HCT116 (cell line): Measurements from ENCODE around the gene OR10V1. TPM values are rescaled to one million over a fixed set of nuclear protein-coding genes. Genes with fewer than 3 reads are reported as not detected.

Experiments
- ATAC-seq: fragments of 200-7000 bp; cut with Tn5 transposase; 2 replicates; pipeline ENCODE4 v1.9.1; 2020; ENCODE audit warnings: mild to moderate bottlenecking, moderate library complexity
- BruUV-seq: library from RNA; stranded (reverse); fragments of 400-500 nt; replicated peaks from 2 replicates; lab custom pipeline; 2021; lab: Mats Ljungman, UMichigan
- CTCF ChIA-PET: fragments of 300-600 bp; sonication (Branson Sonifier 250); formaldehyde crosslinking; loops from one replicate; lab custom pipeline; 2021; ENCODE audit warnings: antibody characterized with exemption; lab: Charles Lee
- POLR2A ChIA-PET: fragments of 300-600, 350-600 bp; sonication (Branson Sonifier 250); formaldehyde crosslinking; loops from one replicate; lab custom pipeline; 2021; ENCODE audit warnings: antibody characterized with exemption; lab: Charles Lee
- RAD21 ChIA-PET, 2 experiments: fragments of 300-600 bp; sonication (Branson Sonifier 250); formaldehyde crosslinking; loops; one replicate each; lab custom pipeline; 2023; ENCODE audit warnings: low total read pairs in 2 of 2; ENCODE audit not compliant: uncharacterized antibody in 2 of 2, unreplicated experiment in 2 of 2, low non-redundant PET in 1 of 2; lab: Charles Lee
- DNase-seq: peaks from one replicate; pipeline ENCODE4 v3.0.0-alpha.2; 2010; ENCODE audit warnings: low read depth, low spot score
- H2AFZ ChIP-seq: fragments of 200-600 bp; shearing (Covaris generic), sonication (generic); 2 replicates; pipeline ENCODE4 v1.6.1; 2017; ENCODE audit warnings: low read depth, mixed run types, mixed read lengths, antibody characterized with exemption, low read length; ENCODE audit not compliant: poor library complexity, severe bottlenecking
- H3K27ac ChIP-seq: 2 replicates; pipeline ENCODE4 v1.5.1; 2012; ENCODE audit warnings: low read depth, low read length
- H3K27me3 ChIP-seq: fragments of 200-600 bp; sonication (generic); 2 replicates; pipeline ENCODE4 v1.6.1; 2016; ENCODE audit warnings: mixed run types, low read length, mixed read lengths; ENCODE audit not compliant: insufficient read depth
- H3K36me3 ChIP-seq, 2 experiments: fragments of 200-500 bp in 1 of 2; fragments of 200-600 bp in 1 of 2; sonication (Bioruptor generic) in 1 of 2; sonication (generic) in 1 of 2; 2 replicates each; pipeline versions ENCODE4 v1.5.1 to v1.6.1; 2014 to 2016; ENCODE audit warnings: low read length in 2 of 2, inconsistent platforms in 1 of 2, mixed read lengths in 1 of 2, mixed run types in 1 of 2; ENCODE audit not compliant: insufficient read depth in 2 of 2, control insufficient read depth in 1 of 2
- H3K4me1 ChIP-seq, 2 experiments: fragments of 200-600 bp in 1 of 2; sonication (generic) in 1 of 2; 2 replicates each; pipeline versions ENCODE4 v1.5.1 to v1.6.1; 2012 to 2017; ENCODE audit warnings: low read length in 2 of 2, inconsistent platforms in 1 of 2, mild to moderate bottlenecking in 1 of 2, mixed read lengths in 1 of 2, mixed run types in 1 of 2, moderate library complexity in 1 of 2; ENCODE audit not compliant: insufficient read depth in 2 of 2, control insufficient read depth in 1 of 2
- H3K4me2 ChIP-seq: fragments of 200-600 bp; sonication (generic); 2 replicates; pipeline ENCODE4 v1.6.1; 2017; ENCODE audit warnings: mixed run types, low read length, mixed read lengths
- H3K4me3 ChIP-seq, 2 experiments: fragments of 200-600 bp in 1 of 2; sonication (generic) in 1 of 2; replicated peaks in 1 of 2; 2 replicates each; pipeline ENCODE4 v1.5.1; 2011 to 2016; ENCODE audit warnings: low read length in 2 of 2, control low read depth in 1 of 2, low read depth in 1 of 2, mild to moderate bottlenecking in 1 of 2, mixed read lengths in 1 of 2, mixed run types in 1 of 2
- H3K79me2 ChIP-seq: fragments of 200-600 bp; sonication (generic); 2 replicates; pipeline ENCODE4 v1.6.1; 2017; ENCODE audit warnings: mild to moderate bottlenecking, mixed run types, low read length, moderate library complexity, mixed read lengths; ENCODE audit not compliant: insufficient read depth
- H3K9ac ChIP-seq: fragments of 200-600 bp; sonication (generic); 2 replicates; pipeline ENCODE4 v1.6.1; 2016; ENCODE audit warnings: low read length, mixed read lengths
- H3K9me2 ChIP-seq: fragments of 200-600 bp; sonication (generic), shearing (Covaris generic); 2 replicates; pipeline ENCODE4 v1.6.1; 2017; ENCODE audit warnings: mixed run types, mild to moderate bottlenecking, moderate library complexity; ENCODE audit not compliant: insufficient read depth
- H3K9me3 ChIP-seq, 2 experiments: fragments of 200-500 bp in 1 of 2; fragments of 200-600 bp in 1 of 2; sonication (Bioruptor generic) in 1 of 2; sonication (generic) in 1 of 2; 2 replicates each; pipeline ENCODE4 v1.6.1; 2014 to 2017; ENCODE audit warnings: low read length in 2 of 2, mixed read lengths in 2 of 2, inconsistent platforms in 1 of 2, low read depth in 1 of 2, mild to moderate bottlenecking in 1 of 2, mixed run types in 1 of 2, moderate library complexity in 1 of 2; ENCODE audit not compliant: control insufficient read depth in 1 of 2, insufficient read depth in 1 of 2
- H4K20me1 ChIP-seq: fragments of 200-600 bp; sonication (generic), shearing (Covaris generic); 2 replicates; pipeline ENCODE4 v1.6.1; 2017; ENCODE audit warnings: mixed run types, mild to moderate bottlenecking, moderate library complexity; ENCODE audit not compliant: insufficient read depth
- ATF3 ChIP-seq: IDR thresholded peaks from 2 replicates; pipeline ENCODE4 v1.6.1; 2012
- CBX3 ChIP-seq: IDR thresholded peaks from 2 replicates; pipeline ENCODE4 v1.6.1; 2012; ENCODE audit warnings: low read depth
- CEBPB ChIP-seq: IDR thresholded peaks from 2 replicates; pipeline ENCODE4 v1.6.1; 2012; ENCODE audit warnings: low read depth
- EGR1 ChIP-seq: IDR thresholded peaks from 2 replicates; pipeline ENCODE4 v1.6.1; 2012; ENCODE audit warnings: low read depth
- EZH2 ChIP-seq: fragments of 200-600 bp; sonication (generic); IDR thresholded peaks from 2 replicates; pipeline ENCODE4 v1.6.1; 2017; ENCODE audit warnings: antibody characterized with exemption, mixed run types
- EZH2phosphoT487 ChIP-seq: fragments of 200-600 bp; IDR thresholded peaks from 2 replicates; pipeline ENCODE4 v1.6.1; 2018; ENCODE audit warnings: antibody characterized with exemption, borderline replicate concordance
- FOSL1 ChIP-seq: IDR thresholded peaks from 2 replicates; pipeline ENCODE4 v1.6.1; 2012; ENCODE audit warnings: low read depth
- JUND ChIP-seq: IDR thresholded peaks from 2 replicates; pipeline ENCODE4 v1.6.1; 2012
- POLR2AphosphoS5 ChIP-seq: IDR thresholded peaks from 2 replicates; pipeline ENCODE4 v1.6.1; 2011; ENCODE audit warnings: mild to moderate bottlenecking, low read depth, low read length, moderate library complexity
- SIN3A ChIP-seq: IDR thresholded peaks from 2 replicates; pipeline ENCODE4 v1.6.1; 2012; ENCODE audit warnings: low read depth
- SP1 ChIP-seq: IDR thresholded peaks from 2 replicates; pipeline ENCODE4 v1.6.1; 2012; ENCODE audit warnings: low read depth
- SRF ChIP-seq: IDR thresholded peaks from 2 replicates; pipeline ENCODE4 v1.6.1; 2012; ENCODE audit warnings: low read depth
- YY1 ChIP-seq: IDR thresholded peaks from 2 replicates; pipeline ENCODE4 v1.6.1; 2011; ENCODE audit warnings: low read length, low read depth, moderate library complexity, mild to moderate bottlenecking; ENCODE audit not compliant: insufficient replicate concordance; ENCODE audit errors: extremely low read depth
- ZBTB33 ChIP-seq: IDR thresholded peaks from 2 replicates; pipeline ENCODE4 v1.6.1; 2011; ENCODE audit warnings: mild to moderate bottlenecking, low read length, moderate library complexity; ENCODE audit not compliant: insufficient replicate concordance; ENCODE audit errors: extremely low read depth
- ZFX ChIP-seq: fragments of 450-650 bp; IDR thresholded peaks from 2 replicates; pipeline ENCODE4 v1.6.1; 2017
- ZNF274 ChIP-seq: fragments of 200-500 bp; sonication (Bioruptor generic); IDR thresholded peaks from 2 replicates; pipeline ENCODE4 v1.6.1; 2014; ENCODE audit warnings: mild to moderate bottlenecking, low read depth, low read length, inconsistent platforms
- intact Hi-C: fragments of 100-400 bp; cut with micrococcal nuclease; formaldehyde crosslinking; loops from 2 replicates; pipeline ENCODE4 v1.10.0; 2022
- total RNA-seq: library from RNA; stranded (reverse); gene quantifications from one replicate; pipeline ENCODE4 v1.2.1, GENCODE V29; 2021; ENCODE audit not compliant: unreplicated experiment
- TF ChIP-seq, protein P1 (sequence below), 3 experiments: fragments of 200-600 bp in 1 of 3; sonication (generic) in 1 of 3; IDR thresholded peaks in 2 of 3; conservative IDR thresholded peaks in 1 of 3; 2 replicates each; pipeline ENCODE4 v1.5.1; 2012 to 2017; ENCODE audit warnings: low read depth in 2 of 3, low read length in 2 of 3, antibody characterized with exemption in 1 of 3, borderline replicate concordance in 1 of 3, control low read depth in 1 of 3, mild to moderate bottlenecking in 1 of 3, mixed read lengths in 1 of 3, mixed run types in 1 of 3, moderate library complexity in 1 of 3; ENCODE audit not compliant: insufficient read depth in 1 of 3
- TF ChIP-seq, protein P2 (sequence below): IDR thresholded peaks from 2 replicates; pipeline ENCODE4 v1.6.1; 2012
- TF ChIP-seq, protein P3 (sequence below): IDR thresholded peaks from 2 replicates; pipeline ENCODE4 v1.6.1; 2012; ENCODE audit warnings: low read depth

Gene OR10V1
- total RNA-seq, 1 experiment from 2014 or later = not detected

- no peaks in the 10 kb centered on the region for H3K9me3 ChIP-seq
- peaks cover 3 to 4% of the 10 kb centered on the region in 2 experiments for H3K36me3 ChIP-seq
- no peak overlapping the region for H2AFZ ChIP-seq
- peaks cover 23% of the 10 kb centered on the region for H3K79me2 ChIP-seq
- POLR2A ChIA-PET = no interaction called here
- H3K9ac ChIP-seq = no peak overlapping the region
- H3K4me1 ChIP-seq = peaks cover 13 to 23% of the 10 kb centered on the region in 2 experiments; a peak in 3 of 4 replicates
- no peaks in the 10 kb centered on the region for H3K27me3 ChIP-seq
- no peak overlapping the region for H3K27ac ChIP-seq
- ATAC-seq = no peak
- H3K4me3 ChIP-seq = no peak overlapping the region
- no peak overlapping the region for H3K4me2 ChIP-seq
- no peak for DNase-seq
- CTCF ChIA-PET = no interaction called here
- intact Hi-C loops = no loop called here
- no peak for TF ChIP-seq POLR2AphosphoS5
- no peak for TF ChIP-seq EZH2phosphoT487
- TF ChIP-seq, protein P1, sequence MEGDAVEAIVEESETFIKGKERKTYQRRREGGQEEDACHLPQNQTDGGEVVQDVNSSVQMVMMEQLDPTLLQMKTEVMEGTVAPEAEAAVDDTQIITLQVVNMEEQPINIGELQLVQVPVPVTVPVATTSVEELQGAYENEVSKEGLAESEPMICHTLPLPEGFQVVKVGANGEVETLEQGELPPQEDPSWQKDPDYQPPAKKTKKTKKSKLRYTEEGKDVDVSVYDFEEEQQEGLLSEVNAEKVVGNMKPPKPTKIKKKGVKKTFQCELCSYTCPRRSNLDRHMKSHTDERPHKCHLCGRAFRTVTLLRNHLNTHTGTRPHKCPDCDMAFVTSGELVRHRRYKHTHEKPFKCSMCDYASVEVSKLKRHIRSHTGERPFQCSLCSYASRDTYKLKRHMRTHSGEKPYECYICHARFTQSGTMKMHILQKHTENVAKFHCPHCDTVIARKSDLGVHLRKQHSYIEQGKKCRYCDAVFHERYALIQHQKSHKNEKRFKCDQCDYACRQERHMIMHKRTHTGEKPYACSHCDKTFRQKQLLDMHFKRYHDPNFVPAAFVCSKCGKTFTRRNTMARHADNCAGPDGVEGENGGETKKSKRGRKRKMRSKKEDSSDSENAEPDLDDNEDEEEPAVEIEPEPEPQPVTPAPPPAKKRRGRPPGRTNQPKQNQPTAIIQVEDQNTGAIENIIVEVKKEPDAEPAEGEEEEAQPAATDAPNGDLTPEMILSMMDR (IDR thresholded peaks at IDR 0.05 in 2 of 3, conservative IDR thresholded peaks at IDR 0.05 in 1 of 3; ENCODE audit: borderline replicate concordance in 1 of 3, insufficient read depth in 1 of 3, low read depth in 2 of 3, low read length in 2 of 3) = no peak
- TF ChIP-seq EGR1 = no peak
- no peak for TF ChIP-seq ATF3
- no peak for TF ChIP-seq CEBPB
- no peak for TF ChIP-seq ZBTB33
- TF ChIP-seq, protein P2, sequence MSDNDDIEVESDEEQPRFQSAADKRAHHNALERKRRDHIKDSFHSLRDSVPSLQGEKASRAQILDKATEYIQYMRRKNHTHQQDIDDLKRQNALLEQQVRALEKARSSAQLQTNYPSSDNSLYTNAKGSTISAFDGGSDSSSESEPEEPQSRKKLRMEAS = no peak
- TF ChIP-seq EZH2 = no peak
- no peak for TF ChIP-seq SIN3A
- no peak for TF ChIP-seq CBX3
- no peak for TF ChIP-seq SRF
- no peak for TF ChIP-seq JUND
- no peak for TF ChIP-seq ZNF274
- no peak for TF ChIP-seq ZFX
- TF ChIP-seq YY1 = no peak
- no peak for TF ChIP-seq SP1
- no peak for TF ChIP-seq FOSL1
- TF ChIP-seq, protein P3, sequence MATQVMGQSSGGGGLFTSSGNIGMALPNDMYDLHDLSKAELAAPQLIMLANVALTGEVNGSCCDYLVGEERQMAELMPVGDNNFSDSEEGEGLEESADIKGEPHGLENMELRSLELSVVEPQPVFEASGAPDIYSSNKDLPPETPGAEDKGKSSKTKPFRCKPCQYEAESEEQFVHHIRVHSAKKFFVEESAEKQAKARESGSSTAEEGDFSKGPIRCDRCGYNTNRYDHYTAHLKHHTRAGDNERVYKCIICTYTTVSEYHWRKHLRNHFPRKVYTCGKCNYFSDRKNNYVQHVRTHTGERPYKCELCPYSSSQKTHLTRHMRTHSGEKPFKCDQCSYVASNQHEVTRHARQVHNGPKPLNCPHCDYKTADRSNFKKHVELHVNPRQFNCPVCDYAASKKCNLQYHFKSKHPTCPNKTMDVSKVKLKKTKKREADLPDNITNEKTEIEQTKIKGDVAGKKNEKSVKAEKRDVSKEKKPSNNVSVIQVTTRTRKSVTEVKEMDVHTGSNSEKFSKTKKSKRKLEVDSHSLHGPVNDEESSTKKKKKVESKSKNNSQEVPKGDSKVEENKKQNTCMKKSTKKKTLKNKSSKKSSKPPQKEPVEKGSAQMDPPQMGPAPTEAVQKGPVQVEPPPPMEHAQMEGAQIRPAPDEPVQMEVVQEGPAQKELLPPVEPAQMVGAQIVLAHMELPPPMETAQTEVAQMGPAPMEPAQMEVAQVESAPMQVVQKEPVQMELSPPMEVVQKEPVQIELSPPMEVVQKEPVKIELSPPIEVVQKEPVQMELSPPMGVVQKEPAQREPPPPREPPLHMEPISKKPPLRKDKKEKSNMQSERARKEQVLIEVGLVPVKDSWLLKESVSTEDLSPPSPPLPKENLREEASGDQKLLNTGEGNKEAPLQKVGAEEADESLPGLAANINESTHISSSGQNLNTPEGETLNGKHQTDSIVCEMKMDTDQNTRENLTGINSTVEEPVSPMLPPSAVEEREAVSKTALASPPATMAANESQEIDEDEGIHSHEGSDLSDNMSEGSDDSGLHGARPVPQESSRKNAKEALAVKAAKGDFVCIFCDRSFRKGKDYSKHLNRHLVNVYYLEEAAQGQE = no peak
- RAD21 ChIA-PET = no interaction called here
- BruUV-seq = no TSS peak
- H4K20me1 ChIP-seq = peaks cover 6% of the 10 kb centered on the region; the same call in 1 of the 2 replicates
- H3K9me2 ChIP-seq = no peaks in the 10 kb centered on the region
These were observed 42.2 kb downstream of the OR10V1 start for GRCh38 chr11:59671471-59671870.
